Sciatic nerve (tissue), 2 donors: ENCODE data around the gene SCT. TPM values are rescaled to one million over a fixed set of nuclear protein-coding genes. Genes with fewer than 3 reads are reported as not detected.
"Not testable (repeated sequence)": the region's sequence is repeated elsewhere in the genome, so short reads cannot be mapped to it uniquely, and the experiment has no call there.

ENCODE experiments used
- ATAC-seq: fragments of 200-7000 bp; cut with Tn5 transposase; one replicate; pipeline ENCODE4 v1.9.1; 2020; ENCODE audit warnings: mild to moderate bottlenecking, moderate library complexity
- DNase-seq: peaks from one replicate; pipeline ENCODE4 v3.0.0-alpha.2; 2020; ENCODE audit warnings: low spot score
- intact Hi-C: fragments of 100-400 bp; cut with DNase I; formaldehyde crosslinking; loops from one replicate; pipeline ENCODE4 v1.14.2; 2022
- total RNA-seq: library from RNA; stranded (reverse); fragmentation: NEBNext Ultra II Directional; extraction: Animal tissue kit (Norgen Biotek cat#: 25700); gene quantifications from one replicate; pipeline ENCODE4 v1.2.1, GENCODE V29; 2021
- donor health status: DM: no; HTN: no; CAD: no.
- donor health status: DM: no; HTN: no; CAD: no.

The SCT gene
- total RNA-seq, 1 donor from 2014 or later, result not detected

- intact Hi-C loops, ATAC-seq, DNase-seq: not testable (repeated sequence)
These were observed 20.7 kb upstream of the SCT start for GRCh38 chr11:647672-648158.

- DNase-seq (no peak), ATAC-seq (no peak)
- intact Hi-C loops, result no loop called here
These were observed 19.2 kb upstream of the SCT start for GRCh38 chr11:646214-646613.

- intact Hi-C loops, result no loop called here
- DNase-seq, result no peak
- no peak for ATAC-seq
These were observed 18.6 kb upstream of the SCT start for GRCh38 chr11:645536-645935.

- DNase-seq, result no peak
- ATAC-seq, result no peak
- intact Hi-C loops, result no loop called here
These were observed 17.1 kb upstream of the SCT start for GRCh38 chr11:643849-644738.

- no peak for DNase-seq
- intact Hi-C loops, result no loop called here
- no peak for ATAC-seq
These were observed 16.4 kb upstream of the SCT start for GRCh38 chr11:643366-643765.

- ATAC-seq (no peak), DNase-seq (no peak)
- intact Hi-C loops, result no loop called here
These were observed 14.9 kb upstream of the SCT start for GRCh38 chr11:641806-642370.

- intact Hi-C loops, result no loop called here
- no peak for ATAC-seq
- DNase-seq, result no peak
These were observed 13.2 kb upstream of the SCT start for GRCh38 chr11:640021-640706.

- intact Hi-C loops, result no loop called here
- DNase-seq, result no peak
- ATAC-seq, result no peak
These were observed 12.5 kb upstream of the SCT start for GRCh38 chr11:639332-639955.

- DNase-seq, result no peak
- no peak for ATAC-seq
- intact Hi-C loops, result no loop called here
These were observed 11.8 kb upstream of the SCT start for GRCh38 chr11:638631-639331.

GRCh38 chr11:637593-638521, 10.9 kb upstream of the SCT start:
- intact Hi-C loops, result no loop called here
- no peak for ATAC-seq
- no peak for DNase-seq

GRCh38 chr11:637333-637592, 10.3 kb upstream of the SCT start:
- intact Hi-C loops, result no loop called here
- no peak for ATAC-seq
- no peak for DNase-seq

- DNase-seq (no peak), ATAC-seq (peak; percentile 51)
- intact Hi-C loops, result no loop called here
These were observed 9.7 kb upstream of the SCT start, which contains the start of gene DRD4 for GRCh38 chr11:636511-637332. DRD4 (plus strand) TSS chr11:637269; CDS start chr11:637305, 36 bp downstream.

- no peak for DNase-seq
- no peak for ATAC-seq
- intact Hi-C loops, result no loop called here
These were observed 9.0 kb upstream of the SCT start for GRCh38 chr11:635945-636510.

GRCh38 chr11:630871-631270, 3.9 kb upstream of the SCT start:
- DNase-seq, result no peak
- ATAC-seq, result no peak
- intact Hi-C loops, result no loop called here

GRCh38 chr11:629237-629583, 2.2 kb upstream of the SCT start:
- ATAC-seq, result no peak
- no peak for DNase-seq
- intact Hi-C loops, result no loop called here

- intact Hi-C loops, result no loop called here
- ATAC-seq (no peak), DNase-seq (no peak)
These were observed 1.1 kb upstream of the SCT start for GRCh38 chr11:628056-628455.

GRCh38 chr11:627308-627576, 261 bp upstream of the SCT start:
- DNase-seq (no peak), ATAC-seq (no peak)
- intact Hi-C loops, result no loop called here
